PC-3 (cell line): ENCODE data around the gene CTDNEP1.

Experiments used
- CTCF ChIP-seq: fragments of 300-600 bp; sonication (generic); conservative IDR thresholded peaks from 2 replicates; pipeline ENCODE4 v1.5.1; 2017; ENCODE audit warnings: antibody characterized with exemption, low read depth, mild to moderate bottlenecking, low read length
- EZH2phosphoT487 ChIP-seq: fragments of 300-600 bp; sonication (generic); IDR thresholded peaks from 2 replicates; pipeline ENCODE4 v1.6.1; 2018; ENCODE audit warnings: mild to moderate bottlenecking, antibody characterized with exemption, low read length, borderline replicate concordance

- no peak for TF ChIP-seq CTCF
- no peak for TF ChIP-seq EZH2phosphoT487
Observed at GRCh38 chr17:7218166-7218565, 33.4 kb downstream of the CTDNEP1 start.
